Muscle of back (tissue), 11 donors: ENCODE results near the gene NUFIP2. TPM values are rescaled to one million over a fixed set of nuclear protein-coding genes. Genes with fewer than 3 reads are reported as not detected.
"Not testable (repeated sequence)": the region's sequence is repeated elsewhere in the genome, so short reads cannot be mapped to it uniquely, and the experiment has no call there.

ENCODE experiments used
- DNase-seq, 3 donors: peaks; one replicate each; pipeline versions ENCODE4 v3.0.0 to v3.0.0-alpha.2; 2013
- polyA plus RNA-seq, 10 donors: library from polyadenylated mRNA; unstranded; fragments of 120-200 nt; gene quantifications; one replicate each; pipeline ENCODE4 v1.2.1, GENCODE V29; 2013; ENCODE audit not compliant: insufficient read length in 10 of 10

Gene NUFIP2
- polyA plus RNA-seq, 10 donors, result 24.4 to 39.2 (median 29.6) TPM

- peak in 1 of 3 donors; percentile 89 for DNase-seq
Measured at GRCh38 chr17:29240968-29241963, 52.7 kb downstream of the NUFIP2 start.

GRCh38 chr17:29240477-29240876 lies 53.5 kb downstream of the NUFIP2 start:
- DNase-seq, result no peak

GRCh38 chr17:29238133-29238850 lies 55.7 kb downstream of the NUFIP2 start:
- no peak for DNase-seq

GRCh38 chr17:29237476-29238132 lies 56.3 kb downstream of the NUFIP2 start:
- no peak for DNase-seq

GRCh38 chr17:29235904-29236303 lies 58.0 kb downstream of the NUFIP2 start:
- no peak for DNase-seq

- DNase-seq, result not testable (repeated sequence)
Measured at GRCh38 chr17:29234972-29235371, 59.0 kb downstream of the NUFIP2 start.

- DNase-seq, result no peak
Measured at GRCh38 chr17:29233301-29233700, 60.6 kb downstream of the NUFIP2 start.

- no peak for DNase-seq
Measured at GRCh38 chr17:29225396-29225795, 68.6 kb downstream of the NUFIP2 start.

- DNase-seq, result not testable (repeated sequence)
Measured at GRCh38 chr17:29221338-29221737, 72.6 kb downstream of the NUFIP2 start.

- peak; percentile 63 to 83 (median 79) for DNase-seq
Measured at GRCh38 chr17:29219378-29220047, 74.4 kb downstream of the NUFIP2 start.

GRCh38 chr17:29216856-29217255 lies 77.1 kb downstream of the NUFIP2 start:
- no peak for DNase-seq

GRCh38 chr17:29216181-29216580 lies 77.8 kb downstream of the NUFIP2 start:
- DNase-seq, result no peak

GRCh38 chr17:29215717-29216116 lies 78.2 kb downstream of the NUFIP2 start:
- DNase-seq, result no peak

- DNase-seq, result no peak
Measured at GRCh38 chr17:29215174-29215573, 78.8 kb downstream of the NUFIP2 start.

GRCh38 chr17:29214215-29215146 lies 79.5 kb downstream of the NUFIP2 start:
- no peak for DNase-seq

- DNase-seq, result no peak
Measured at GRCh38 chr17:29212681-29213121, 81.2 kb downstream of the NUFIP2 start.

- no peak for DNase-seq
Measured at GRCh38 chr17:29212094-29212631, 81.8 kb downstream of the NUFIP2 start.

- DNase-seq, result no peak
Measured at GRCh38 chr17:29210879-29211278, 83.1 kb downstream of the NUFIP2 start.

GRCh38 chr17:29209073-29209472 lies 84.9 kb downstream of the NUFIP2 start:
- no peak for DNase-seq

- no peak for DNase-seq
Measured at GRCh38 chr17:29207975-29208374, 86.0 kb downstream of the NUFIP2 start.
